Stimulated activated naive CD8-positive, alpha-beta T cell treated with anti-CD3 and anti-CD28 coated beads, Interleukin-15, Interleukin-2, amounts not matched to agents 100 U/mL and 50 U/mL, for 24 hours (primary cell): ENCODE results near the gene KRT76.

Source experiments
- ATAC-seq: fragments of 150-1000 bp; cut with Tn5 transposase; one replicate; pipeline ENCODE4 v1.10.0; 2021
- DNase-seq: peaks from one replicate; pipeline ENCODE4 v3.0.0; 2021

Gene KRT76

GRCh38 chr12:52776913-52777395 is at the start of gene KRT76:
Gene KRT76, minus strand, starts transcription at chr12:52777345. Its CDS starts 54 bp downstream, at chr12:52777291.
- DNase-seq (no peak), ATAC-seq (no peak)

GRCh38 chr12:52825961-52826360 is 48.8 kb upstream of the KRT76 start:
- DNase-seq (no peak), ATAC-seq (no peak)

GRCh38 chr12:52824741-52825410 is 47.7 kb upstream of the KRT76 start:
- no peak for ATAC-seq
- no peak for DNase-seq

- DNase-seq, result no peak
- ATAC-seq, result no peak
Observed at GRCh38 chr12:52823761-52824450, 46.8 kb upstream of the KRT76 start.

GRCh38 chr12:52822771-52823510 is 45.8 kb upstream of the KRT76 start:
- DNase-seq (no peak), ATAC-seq (no peak)

- no peak for DNase-seq
- no peak for ATAC-seq
Observed at GRCh38 chr12:52821826-52822660, 44.9 kb upstream of the KRT76 start.

- no peak for DNase-seq
- no peak for ATAC-seq
Observed at GRCh38 chr12:52821071-52821730, 44.1 kb upstream of the KRT76 start.

GRCh38 chr12:52820521-52820920 is 43.4 kb upstream of the KRT76 start:
- no peak for ATAC-seq
- DNase-seq, result no peak

- ATAC-seq (no peak), DNase-seq (no peak)
Observed at GRCh38 chr12:52819731-52820510, 42.8 kb upstream of the KRT76 start.

GRCh38 chr12:52818887-52819420 is 41.8 kb upstream of the KRT76 start:
- DNase-seq, result no peak
- no peak for ATAC-seq

GRCh38 chr12:52818388-52818787 is 41.2 kb upstream of the KRT76 start:
- ATAC-seq, result no peak
- DNase-seq, result no peak

- ATAC-seq (no peak), DNase-seq (no peak)
Observed at GRCh38 chr12:52817699-52818238, 40.6 kb upstream of the KRT76 start.

GRCh38 chr12:52817003-52817698 is 40.0 kb upstream of the KRT76 start:
- ATAC-seq (no peak), DNase-seq (no peak)

GRCh38 chr12:52815676-52816588 is 38.8 kb upstream of the KRT76 start:
- DNase-seq (no peak), ATAC-seq (no peak)

- no peak for DNase-seq
- no peak for ATAC-seq
Observed at GRCh38 chr12:52815161-52815560, 38.0 kb upstream of the KRT76 start.

GRCh38 chr12:52814710-52815155 is 37.6 kb upstream of the KRT76 start:
- ATAC-seq (no peak), DNase-seq (no peak)

GRCh38 chr12:52813885-52814709 is 37.0 kb upstream of the KRT76 start, which contains the start of gene KRT4:
Gene KRT4, minus strand, starts transcription at chr12:52814116. Its CDS starts 58 bp downstream, at chr12:52814058.
- no peak for DNase-seq
- ATAC-seq, result no peak
